Loucy (cell line): Measurements from ENCODE around the gene ARVCF.
A peak's percentile ranks its signal among the peaks of the same experiment; 100 is the strongest.

Experiments
- CTCF ChIP-seq: fragments of 200-600 bp; sonication (generic); conservative IDR thresholded peaks from 2 replicates; pipeline ENCODE4 v1.5.1; 2014; ENCODE audit warnings: mild to moderate bottlenecking, antibody characterized with exemption, low read length
- EZH2phosphoT487 ChIP-seq: fragments of 200-600 bp; IDR thresholded peaks from 2 replicates; pipeline ENCODE4 v1.6.1; 2018; ENCODE audit warnings: antibody characterized with exemption, mild to moderate bottlenecking, moderate library complexity, borderline replicate concordance

GRCh38 chr22:19962246-19962908 is 54.2 kb downstream of the ARVCF start:
- peak; percentile 71 for TF ChIP-seq CTCF
- no peak for TF ChIP-seq EZH2phosphoT487
